Vagina (tissue), 2 donors: Measurements from ENCODE around the gene DNLZ. TPM values are rescaled to one million over a fixed set of nuclear protein-coding genes. Genes with fewer than 3 reads are reported as not detected.
A peak's percentile ranks its signal among the peaks of the same experiment; 100 is the strongest.

ENCODE experiments used
- DNase-seq, 2 donors: peaks; one replicate each; pipeline ENCODE4 v3.0.0-alpha.2; 2017; ENCODE audit errors: extremely low spot score in 2 of 2
- H3K27ac ChIP-seq: fragments of 200-600 bp; sonication (generic); one replicate; pipeline ENCODE4 v1.5.1; 2019
- H3K27me3 ChIP-seq: fragments of 200-600 bp; sonication (generic); one replicate; pipeline ENCODE4 v1.5.1; 2019
- H3K36me3 ChIP-seq, 2 donors: fragments of 200-600 bp; sonication (generic); one replicate each; pipeline ENCODE4 v1.5.1; 2017 to 2019
- H3K4me1 ChIP-seq: fragments of 200-600 bp; sonication (generic); one replicate; pipeline ENCODE4 v1.5.1; 2019
- H3K4me3 ChIP-seq, 2 donors: fragments of 200-600 bp; sonication (generic); 1 replicate in 1 of 2; 2 replicates in 1 of 2; pipeline ENCODE4 v1.5.1; 2016 to 2019
- H3K9me3 ChIP-seq: fragments of 200-600 bp; sonication (generic); one replicate; pipeline ENCODE4 v1.5.1; 2019
- CTCF ChIP-seq, 3 experiments: fragments of 450-650 bp in 2 of 3; fragments of 200-600 bp in 1 of 3; sonication (generic) in 1 of 3; IDR thresholded peaks; one replicate each; pipeline ENCODE4 v1.5.1; 2017 to 2019; ENCODE audit warnings: antibody characterized with exemption in 3 of 3, mild to moderate bottlenecking in 2 of 3, moderate library complexity in 2 of 3
- POLR2A ChIP-seq, 2 donors: fragments of 450-650 bp; IDR thresholded peaks; one replicate each; pipeline ENCODE4 v1.6.1; 2017; ENCODE audit warnings: antibody characterized with exemption in 2 of 2, mild to moderate bottlenecking in 2 of 2, moderate library complexity in 2 of 2
- POLR2AphosphoS5 ChIP-seq, 2 donors: sonication (generic); formaldehyde crosslinking; IDR thresholded peaks; one replicate each; pipeline ENCODE4 v1.9.0; 2017; ENCODE audit warnings: antibody characterized with exemption in 2 of 2, mild to moderate bottlenecking in 2 of 2, low read depth in 1 of 2; ENCODE audit not compliant: insufficient read depth in 1 of 2
- intact Hi-C: fragments of 100-400 bp; cut with DNase I; formaldehyde crosslinking; loops from one replicate; pipeline ENCODE4 v1.15.1; 2023
- total RNA-seq: library from RNA; depleted of rRNA; stranded (reverse); fragments of >200 nt; gene quantifications from one replicate; pipeline ENCODE4 v1.2.3, GENCODE V29; 2016

DNLZ gene
- total RNA-seq, 1 donor from 2014 or later, result 25.0 TPM

DNA sequence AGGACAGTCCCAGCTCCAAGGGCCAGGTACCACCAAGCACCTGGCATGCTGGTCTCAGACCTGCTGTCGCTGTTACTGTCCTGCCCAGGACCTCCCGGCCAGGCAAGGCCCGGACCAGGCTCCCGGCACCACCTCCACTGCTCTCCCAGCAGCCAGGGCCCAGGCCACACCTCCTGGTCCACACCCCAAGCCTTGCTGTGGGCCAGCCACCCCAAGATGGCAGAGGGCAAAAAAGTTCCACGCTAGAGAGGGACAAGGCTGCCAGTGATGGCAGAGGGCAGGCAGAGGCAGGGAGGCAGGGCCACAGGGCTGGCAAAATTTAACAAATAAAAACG, 1.1 kb downstream of the DNLZ start:
- H3K4me3 ChIP-seq, result peak overlapping the region in 1 of 2 donors; percentile 75

GRCh38 chr9:136361754-136362449, 1.6 kb downstream of the DNLZ start:
- no peak for DNase-seq
- Histone ChIP-seq H3K4me3 (no peak overlapping the region), H3K9me3 (no peaks in the 10 kb centered on the region), H3K36me3 (no peaks in the 10 kb centered on the region), H3K27me3 (no peaks in the 10 kb centered on the region), H3K27ac (peak overlapping the region; percentile 82), H3K4me1 (peaks cover 39% of the 10 kb centered on the region)
- intact Hi-C loops, result loop anchor here (10.0 kb wide), 1 partner anchor 47 kb away; no protein-coding TSS in a partner anchor
- TF ChIP-seq POLR2A (IDR thresholded peaks at IDR 0.05), result no peak
- no peak for TF ChIP-seq CTCF (IDR thresholded peaks at IDR 0.05)
- no peak for TF ChIP-seq POLR2AphosphoS5 (IDR thresholded peaks at IDR 0.05; ENCODE audit: insufficient read depth in 1 of 2, low read depth in 1 of 2)

More for the DNA sequence above, 1.1 kb downstream of the DNLZ start:
- Histone ChIP-seq H3K27ac (peak overlapping the region; percentile 82), H3K36me3 (no peaks in the 10 kb centered on the region), H3K27me3 (no peaks in the 10 kb centered on the region), H3K9me3 (no peaks in the 10 kb centered on the region), H3K4me1 (peaks cover 39% of the 10 kb centered on the region)
- intact Hi-C loops, result loop anchor here (10.0 kb wide), 1 partner anchor 48 kb away; no protein-coding TSS in a partner anchor
- no peak for DNase-seq
- TF ChIP-seq POLR2AphosphoS5 (IDR thresholded peaks at IDR 0.05; ENCODE audit: insufficient read depth in 1 of 2, low read depth in 1 of 2) (no peak), CTCF (IDR thresholded peaks at IDR 0.05) (no peak)

DNA sequence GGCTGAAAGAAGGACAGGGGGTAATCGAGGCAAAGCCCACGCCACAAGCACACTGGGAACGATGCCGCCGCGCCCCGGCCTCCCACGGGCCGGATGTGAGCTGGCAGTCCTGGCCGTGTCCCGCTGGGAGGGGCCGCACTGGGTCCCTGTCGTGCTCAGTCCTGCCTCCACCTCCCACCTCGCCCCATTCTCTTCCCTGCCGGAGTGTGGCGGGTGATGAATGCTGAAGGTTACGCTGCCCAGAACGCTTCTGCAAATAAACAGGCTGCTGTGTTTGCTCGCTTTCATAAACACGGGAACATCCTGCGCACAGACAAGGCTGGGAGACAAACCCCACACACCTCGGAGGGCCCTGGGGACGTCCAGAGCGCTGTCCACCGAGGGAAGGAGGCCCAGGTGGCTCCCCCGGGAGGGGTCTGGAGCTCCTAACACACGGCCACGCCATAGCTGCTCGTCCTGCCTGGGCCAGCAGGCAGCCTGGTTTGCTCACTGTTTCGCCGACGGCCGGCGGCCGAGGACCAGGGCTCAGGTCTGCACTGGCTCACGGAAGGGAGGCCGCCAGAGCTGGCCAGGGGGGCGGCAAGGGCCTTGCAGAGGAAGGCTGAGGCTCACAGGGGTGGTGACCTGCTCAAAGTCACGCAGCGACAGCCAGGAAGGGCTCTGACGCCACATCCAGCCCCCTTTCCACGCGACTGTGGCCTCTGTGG, 2.3 kb downstream of the DNLZ start:
- no peaks in the 10 kb centered on the region for H3K36me3 ChIP-seq
- intact Hi-C loops, result loop anchor here (10.0 kb wide), 1 partner anchor 46 kb away; no protein-coding TSS in a partner anchor
- H3K4me1 ChIP-seq, result peaks cover 39% of the 10 kb centered on the region
- H3K4me3 ChIP-seq, result peak overlapping the region in 1 of 2 donors; percentile 3
- no peaks in the 10 kb centered on the region for H3K27me3 ChIP-seq
- DNase-seq, result no peak
- H3K9me3 ChIP-seq, result no peaks in the 10 kb centered on the region
- H3K27ac ChIP-seq, result peak overlapping the region; percentile 82
- TF ChIP-seq POLR2A (IDR thresholded peaks at IDR 0.05) (no peak), CTCF (IDR thresholded peaks at IDR 0.05) (no peak), POLR2AphosphoS5 (IDR thresholded peaks at IDR 0.05; ENCODE audit: insufficient read depth in 1 of 2, low read depth in 1 of 2) (peak in 1 of 2 donors; percentile 10)

GRCh38 chr9:136359774-136360718, 3.5 kb downstream of the DNLZ start:
- H3K9me3 ChIP-seq, result no peaks in the 10 kb centered on the region
- no peak for DNase-seq
- H3K27ac ChIP-seq, result no peak overlapping the region
- H3K4me1 ChIP-seq, result peaks cover 37% of the 10 kb centered on the region
- no peaks in the 10 kb centered on the region for H3K27me3 ChIP-seq
- no peak overlapping the region for H3K4me3 ChIP-seq
- no peaks in the 10 kb centered on the region for H3K36me3 ChIP-seq
- TF ChIP-seq POLR2AphosphoS5 (IDR thresholded peaks at IDR 0.05; ENCODE audit: insufficient read depth in 1 of 2, low read depth in 1 of 2) (no peak), POLR2A (IDR thresholded peaks at IDR 0.05) (no peak), CTCF (IDR thresholded peaks at IDR 0.05) (no peak)
- intact Hi-C loops, result loop anchor here (5.0 to 10.0 kb wide), 2 partner anchors 45 to 1613 kb away; no protein-coding TSS in a partner anchor
